Stimulated activated CD4-positive, alpha-beta T cell treated with anti-CD3 and anti-CD28 coated beads, Interleukin-4, amount 100 ng/mL, for 24 hours (primary cell): ENCODE data around the gene EXOC6B.

ENCODE experiments used
- DNase-seq: peaks from one replicate; pipeline ENCODE4 v3.0.0-alpha.2; 2020

The EXOC6B gene

GRCh38 chr2:72198532-72199241 lies 627.1 kb downstream of the EXOC6B start:
- DNase-seq, result no peak

- DNase-seq, result no peak
Observed at GRCh38 chr2:72193723-72194122, 632.1 kb downstream of the EXOC6B start.

GRCh38 chr2:72191441-72191840 lies 634.4 kb downstream of the EXOC6B start:
- no peak for DNase-seq

DNA sequence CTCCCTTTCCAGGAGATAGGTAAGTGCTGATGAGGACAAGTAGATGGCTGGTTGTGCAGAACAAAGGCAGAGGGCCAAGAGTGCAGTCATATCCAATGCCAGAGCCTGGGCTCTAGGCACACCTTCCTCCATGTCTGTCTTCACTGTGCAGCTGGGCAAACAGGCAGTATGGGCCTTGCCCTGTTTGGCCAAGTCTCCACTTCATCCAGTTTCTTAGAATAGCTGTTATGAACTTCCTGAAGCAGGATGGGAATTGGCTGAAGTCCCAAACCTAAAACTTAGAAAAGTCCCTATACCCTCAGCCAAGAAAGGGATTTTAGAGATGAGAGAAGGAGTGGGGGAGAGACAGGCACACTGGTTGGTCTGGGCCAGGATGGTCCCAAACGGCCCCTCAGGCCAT lies 640.6 kb downstream of the EXOC6B start:
- DNase-seq, result no peak

GRCh38 chr2:72183466-72183865 lies 642.4 kb downstream of the EXOC6B start:
- DNase-seq, result no peak

GRCh38 chr2:72183016-72183415 lies 642.8 kb downstream of the EXOC6B start:
- no peak for DNase-seq

DNA sequence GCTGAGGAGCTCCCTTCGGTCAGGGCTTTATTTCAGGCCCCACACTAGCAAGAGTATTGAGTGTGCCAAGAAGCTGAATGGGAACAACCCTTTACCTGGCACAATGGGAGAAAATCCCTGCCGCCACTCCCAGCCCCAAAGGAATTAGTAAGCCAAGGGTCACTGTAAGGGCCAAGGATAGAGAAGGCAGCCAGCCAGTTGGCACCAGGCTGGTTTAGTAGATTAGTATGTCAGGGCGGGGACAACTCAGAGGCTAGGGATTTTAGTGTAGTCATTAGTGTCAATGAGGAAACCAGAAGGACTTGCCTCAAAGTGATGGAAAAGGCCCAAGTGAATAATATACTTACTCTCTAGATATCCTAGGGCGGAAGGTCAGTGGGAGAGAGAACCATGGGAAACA lies 643.3 kb downstream of the EXOC6B start:
- no peak for DNase-seq

GRCh38 chr2:72181616-72182015 lies 644.2 kb downstream of the EXOC6B start:
- DNase-seq, result no peak

GRCh38 chr2:72180351-72180750 lies 645.5 kb downstream of the EXOC6B start:
- no peak for DNase-seq

DNA sequence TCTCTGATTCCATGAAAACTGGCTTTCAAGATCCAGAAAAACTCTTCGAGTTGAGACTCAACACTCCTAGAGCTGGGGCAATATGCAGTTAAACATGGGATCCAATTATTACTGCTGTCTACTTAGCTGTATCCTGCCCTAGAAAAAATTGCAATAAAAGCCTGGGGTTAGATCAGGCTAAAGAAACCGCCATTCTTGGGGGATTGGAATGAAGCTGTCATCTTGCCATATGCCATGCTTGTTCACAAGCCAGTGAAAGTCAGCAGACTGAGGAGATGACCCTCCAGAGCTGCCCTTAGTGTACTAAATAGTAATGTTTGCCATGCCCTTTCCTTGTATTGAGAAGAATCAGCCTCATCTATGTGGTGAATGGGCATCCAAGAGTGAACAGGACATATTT lies 647.3 kb downstream of the EXOC6B start:
- DNase-seq, result no peak

GRCh38 chr2:72176281-72176680 lies 649.6 kb downstream of the EXOC6B start:
- no peak for DNase-seq

GRCh38 chr2:72175636-72176035 lies 650.2 kb downstream of the EXOC6B start:
- no peak for DNase-seq

GRCh38 chr2:72173640-72174321 lies 652.1 kb downstream of the EXOC6B start:
- no peak for DNase-seq

GRCh38 chr2:72172478-72172877 lies 653.4 kb downstream of the EXOC6B start:
- no peak for DNase-seq

GRCh38 chr2:72166279-72166678 lies 659.6 kb downstream of the EXOC6B start:
- DNase-seq, result no peak

DNA sequence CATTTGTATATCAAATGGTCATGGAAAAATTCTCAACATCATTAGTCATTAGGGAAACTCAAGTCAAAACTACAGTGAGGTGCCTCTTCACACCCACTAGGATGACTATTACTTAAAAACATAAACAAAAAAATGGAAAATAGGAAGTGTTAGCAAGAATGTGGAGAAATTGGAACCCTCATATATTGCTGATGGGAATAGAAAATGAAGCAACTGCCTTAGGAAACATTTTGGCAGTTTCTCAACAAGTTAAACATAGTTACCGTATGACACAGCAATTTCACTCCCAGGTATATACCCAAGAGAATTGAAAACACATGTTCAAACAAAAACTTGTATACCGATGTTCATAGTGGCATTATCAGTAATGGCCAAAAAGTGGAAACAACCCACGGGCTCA lies 660.0 kb downstream of the EXOC6B start:
- DNase-seq, result no peak

DNA sequence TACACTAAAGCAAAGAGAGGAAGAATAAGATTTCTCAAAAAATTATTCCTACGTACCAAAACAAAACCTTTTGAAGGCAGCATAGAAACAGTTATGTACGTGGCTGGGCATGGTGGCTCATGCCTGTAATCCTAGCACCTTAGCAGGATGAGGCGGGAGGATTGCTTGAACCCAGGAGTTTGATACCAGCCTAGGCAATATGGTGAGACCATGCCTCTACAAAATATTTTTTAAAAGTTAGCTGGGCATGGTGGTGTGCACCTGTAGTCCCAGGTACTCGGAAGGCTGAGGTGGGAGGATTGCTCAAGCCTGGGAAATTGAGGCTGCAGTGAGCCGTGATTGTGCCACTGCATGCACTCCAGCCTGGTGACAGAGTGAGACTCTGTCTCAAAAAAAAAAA lies 663.3 kb downstream of the EXOC6B start:
- DNase-seq, result no peak

DNA sequence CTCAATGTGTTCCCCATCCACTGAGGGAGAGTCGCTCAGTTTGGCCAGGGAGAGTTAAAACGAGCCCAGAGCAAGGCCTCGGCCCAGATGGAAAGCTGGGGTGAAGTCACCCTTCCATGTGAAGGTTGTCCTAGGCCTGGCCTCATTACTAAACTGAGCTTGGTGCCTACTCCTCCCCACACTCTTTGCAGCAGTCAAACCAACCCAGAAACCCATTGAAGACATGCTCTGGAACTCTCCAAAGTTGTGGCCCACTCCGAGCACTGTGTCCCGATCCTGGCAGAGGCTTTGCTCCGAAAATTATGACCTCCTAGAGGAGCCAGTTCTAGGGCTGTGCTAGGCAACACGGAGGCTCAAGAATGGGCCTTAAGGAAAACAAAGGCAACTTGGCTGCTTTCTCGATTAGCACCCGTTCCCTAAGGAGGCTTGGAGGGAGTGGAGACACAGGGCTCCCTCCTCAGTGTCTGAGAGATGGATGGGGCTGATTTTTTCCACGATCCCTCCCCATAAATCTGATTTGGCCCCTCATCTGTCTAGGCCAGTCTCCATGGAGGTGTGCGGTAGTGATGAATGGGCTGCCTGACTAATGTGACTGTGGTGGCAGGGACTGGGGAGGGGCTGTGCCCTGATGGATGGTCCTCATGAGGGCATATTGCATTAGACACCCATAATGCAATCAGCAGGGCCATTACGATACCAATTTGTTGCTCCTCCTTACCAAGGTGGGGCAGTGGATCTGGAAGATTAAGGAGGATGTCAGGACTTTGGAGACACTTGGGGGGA lies 666.4 kb downstream of the EXOC6B start:
- no peak for DNase-seq

GRCh38 chr2:72157871-72158771 lies 667.7 kb downstream of the EXOC6B start:
- DNase-seq, result no peak

- no peak for DNase-seq
Observed at GRCh38 chr2:72156872-72157271, 669.0 kb downstream of the EXOC6B start.

DNA sequence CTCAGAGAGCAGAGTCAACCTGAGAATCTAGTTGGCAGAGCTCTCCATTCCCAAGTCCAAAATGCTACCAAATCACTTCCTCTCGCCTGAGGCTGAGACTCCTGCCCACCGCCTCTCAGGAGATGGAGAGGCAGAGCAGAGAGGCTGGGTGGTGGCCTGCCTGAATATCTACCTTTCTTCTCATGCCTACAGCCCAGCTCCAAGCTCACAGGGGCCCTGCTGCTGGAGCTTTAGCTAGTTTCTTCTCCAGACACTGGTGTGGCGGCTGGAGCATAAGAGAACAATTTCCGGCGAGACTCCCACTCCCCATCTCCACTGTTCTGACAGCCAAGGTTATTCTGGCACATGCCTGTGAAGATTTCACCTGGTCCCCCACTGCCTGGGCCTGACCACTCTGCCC lies 670.1 kb downstream of the EXOC6B start:
- DNase-seq, result no peak

GRCh38 chr2:72155151-72155550 lies 670.7 kb downstream of the EXOC6B start:
- no peak for DNase-seq
